NCI-H748 treated with DMSO at 0.1 percent for 48 hours (cell line): ENCODE measurements around the gene ZFP36.

ENCODE experiments used
- DNase-seq: peaks from one replicate; lab custom pipeline; 2025; lab: John Stamatoyannopoulos, UW

The ZFP36 gene

DNA sequence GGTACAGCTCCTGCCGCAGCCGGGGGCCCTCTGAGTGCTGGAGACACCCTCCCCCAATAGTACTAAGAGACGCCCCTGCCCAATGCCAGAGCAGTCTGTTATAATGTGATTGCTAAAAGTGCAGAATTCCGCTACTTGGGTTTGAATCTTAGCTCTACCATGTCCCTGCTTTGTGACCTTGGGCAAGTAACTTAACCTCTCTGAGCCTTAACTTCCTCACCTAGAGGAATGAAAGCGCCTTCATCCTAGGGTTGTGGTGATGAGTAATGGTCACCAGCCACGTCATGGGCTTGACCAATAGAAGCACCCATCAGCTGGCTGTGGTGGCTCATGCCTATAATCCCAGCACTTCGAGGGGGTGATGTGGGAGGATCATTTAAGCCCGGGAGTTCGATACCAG lies 12.4 kb downstream of the ZFP36 start:
- no peak for DNase-seq

DNA sequence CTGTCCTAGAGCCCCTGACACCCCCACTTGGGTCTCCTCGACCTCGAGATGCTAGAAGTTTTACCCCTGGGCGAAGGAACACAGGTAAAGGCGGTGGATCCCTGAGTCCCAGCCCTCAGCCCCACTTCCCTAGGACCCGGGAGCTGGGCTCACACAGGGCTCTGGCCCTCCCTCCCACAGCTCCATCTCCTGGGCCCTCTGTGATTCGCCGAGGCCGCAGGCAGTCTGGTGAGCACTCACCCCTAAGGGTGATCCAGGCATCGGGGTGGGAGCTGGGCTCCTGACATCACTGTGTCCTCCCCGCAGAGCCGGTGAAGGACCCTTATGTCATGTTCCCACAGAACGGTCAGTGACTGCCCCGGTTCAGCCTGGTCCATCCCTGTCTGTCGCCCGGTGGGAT lies 14.1 kb downstream of the ZFP36 start:
- DNase-seq = no peak

DNA sequence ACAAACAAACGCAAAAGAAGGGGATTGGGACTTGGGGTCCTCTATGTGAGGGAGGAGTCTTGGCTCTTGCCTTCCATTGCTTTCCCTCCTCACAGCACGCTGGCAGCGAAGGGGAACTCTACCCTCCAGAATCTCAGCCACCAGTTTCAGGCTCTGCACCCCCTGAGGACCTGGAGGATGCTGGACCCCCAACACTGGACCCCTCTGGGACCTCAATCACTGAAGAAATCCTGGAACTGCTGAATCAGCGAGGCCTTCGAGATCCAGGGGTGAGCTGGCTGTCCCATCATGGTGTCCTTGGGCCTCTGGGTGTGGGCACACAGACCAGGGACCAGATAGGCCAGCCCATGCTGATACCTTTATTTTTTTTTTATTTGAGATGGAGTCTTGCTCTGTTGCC lies 15.4 kb downstream of the ZFP36 start:
- no peak for DNase-seq

DNA sequence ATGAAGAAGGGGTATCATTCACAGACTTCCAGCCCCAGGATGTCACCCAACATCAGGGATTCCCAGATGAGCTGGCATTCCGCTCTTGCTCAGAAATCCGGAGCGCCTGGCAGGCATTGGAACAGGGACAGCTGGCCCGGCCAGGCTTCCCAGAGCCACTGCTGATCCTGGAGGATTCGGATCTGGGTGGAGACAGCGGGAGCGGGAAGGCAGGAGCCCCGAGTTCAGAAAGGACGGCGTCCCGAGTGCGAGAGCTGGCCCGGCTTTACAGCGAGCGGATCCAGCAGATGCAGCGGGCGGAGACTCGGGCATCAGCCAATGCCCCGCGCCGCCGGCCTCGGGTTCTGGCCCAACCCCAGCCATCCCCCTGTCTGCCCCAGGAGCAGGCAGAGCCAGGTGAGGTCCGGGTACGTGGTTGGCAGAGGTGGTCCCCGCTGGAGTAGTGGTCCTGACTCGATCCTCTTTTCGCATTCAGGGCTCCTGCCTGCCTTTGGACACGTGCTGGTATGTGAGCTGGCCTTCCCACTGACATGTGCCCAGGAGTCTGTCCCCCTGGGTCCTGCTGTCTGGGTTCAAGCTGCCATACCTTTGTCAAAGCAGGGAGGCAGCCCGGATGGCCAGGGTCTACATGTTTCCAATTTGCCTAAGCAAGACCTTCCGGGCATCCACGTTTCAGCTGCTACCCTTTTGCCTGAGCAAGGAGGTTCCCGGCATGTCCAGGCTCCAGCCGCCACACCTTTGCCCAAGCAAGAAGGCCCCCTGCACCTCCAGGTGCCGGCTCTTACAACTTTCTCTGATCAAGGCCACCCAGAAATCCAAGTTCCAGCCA lies 16.8 kb downstream of the ZFP36 start:
- no peak for DNase-seq

DNA sequence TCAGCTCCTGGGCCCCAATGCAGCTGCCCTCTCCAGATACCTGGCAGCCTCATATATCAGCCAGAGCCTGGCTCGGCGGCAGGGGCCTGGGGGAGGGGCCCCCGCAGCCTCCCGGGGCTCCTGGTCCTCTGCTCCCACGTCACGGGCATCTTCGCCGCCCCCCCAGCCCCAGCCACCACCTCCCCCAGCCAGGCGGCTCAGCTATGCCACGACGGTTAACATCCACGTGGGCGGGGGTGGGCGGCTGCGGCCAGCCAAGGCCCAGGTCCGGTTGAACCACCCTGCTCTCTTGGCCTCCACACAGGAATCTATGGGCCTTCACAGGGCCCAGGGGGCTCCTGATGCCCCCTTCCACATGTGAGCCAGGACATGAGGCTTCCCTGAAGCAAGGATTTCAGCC lies 18.3 kb downstream of the ZFP36 start:
- DNase-seq = no peak

DNA sequence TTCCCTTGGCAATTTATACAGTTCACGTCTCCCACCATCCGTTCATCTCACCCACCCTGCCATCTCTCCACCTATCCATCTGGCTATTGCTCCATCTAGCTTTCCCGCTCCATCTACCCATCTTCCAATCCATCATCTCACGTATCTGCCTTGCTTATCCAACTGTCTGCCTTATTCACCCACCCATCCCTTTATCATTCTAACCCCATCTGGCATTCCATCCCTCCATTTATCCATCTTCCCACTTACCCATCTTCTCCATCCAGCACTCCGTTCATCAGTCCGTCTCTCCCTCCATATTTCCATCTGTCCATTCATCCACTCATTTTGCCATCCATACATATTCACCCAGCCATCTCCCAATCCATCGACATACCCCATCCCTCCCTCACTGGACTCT lies 19.1 kb downstream of the ZFP36 start:
- DNase-seq = no peak

DNA sequence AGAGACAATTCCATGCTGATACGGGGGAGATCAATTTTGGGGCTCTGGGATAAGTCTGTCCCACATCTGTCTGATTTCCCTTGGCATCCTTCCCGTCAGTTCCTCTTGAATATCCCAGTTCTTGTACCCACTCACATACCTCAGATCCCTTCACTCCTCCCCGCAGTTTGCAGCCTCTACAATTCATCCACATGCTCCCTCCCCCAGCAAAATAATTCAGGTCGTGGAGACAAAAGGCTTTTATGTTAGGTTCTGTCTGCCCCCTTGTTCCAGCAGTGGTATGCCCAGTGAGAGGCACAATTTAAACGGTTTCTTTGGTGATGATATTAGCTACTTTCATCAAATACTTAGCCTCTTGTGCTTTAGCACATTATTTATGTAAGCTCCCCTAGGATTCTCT lies 19.5 kb downstream of the ZFP36 start:
- DNase-seq = no peak

DNA sequence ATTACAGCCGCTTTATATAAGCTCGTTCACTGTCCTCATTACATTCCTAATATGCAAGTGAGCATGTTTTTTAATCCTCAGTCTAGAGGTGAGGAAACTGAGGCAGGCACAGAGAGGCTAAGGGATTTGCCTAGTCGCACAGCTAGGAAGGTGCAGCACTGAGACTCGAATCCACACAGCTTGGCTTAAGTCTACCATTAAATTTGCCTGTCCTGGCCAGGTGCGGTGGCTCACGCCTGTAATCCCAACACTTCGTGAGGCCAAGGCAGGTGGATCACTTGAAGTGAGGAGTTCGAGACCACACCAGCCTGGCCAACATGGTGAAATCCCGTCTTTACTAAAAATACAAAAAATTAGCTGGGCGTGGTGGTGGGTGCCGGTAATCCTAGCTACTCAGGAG lies 21.1 kb downstream of the ZFP36 start:
- no peak for DNase-seq

DNA sequence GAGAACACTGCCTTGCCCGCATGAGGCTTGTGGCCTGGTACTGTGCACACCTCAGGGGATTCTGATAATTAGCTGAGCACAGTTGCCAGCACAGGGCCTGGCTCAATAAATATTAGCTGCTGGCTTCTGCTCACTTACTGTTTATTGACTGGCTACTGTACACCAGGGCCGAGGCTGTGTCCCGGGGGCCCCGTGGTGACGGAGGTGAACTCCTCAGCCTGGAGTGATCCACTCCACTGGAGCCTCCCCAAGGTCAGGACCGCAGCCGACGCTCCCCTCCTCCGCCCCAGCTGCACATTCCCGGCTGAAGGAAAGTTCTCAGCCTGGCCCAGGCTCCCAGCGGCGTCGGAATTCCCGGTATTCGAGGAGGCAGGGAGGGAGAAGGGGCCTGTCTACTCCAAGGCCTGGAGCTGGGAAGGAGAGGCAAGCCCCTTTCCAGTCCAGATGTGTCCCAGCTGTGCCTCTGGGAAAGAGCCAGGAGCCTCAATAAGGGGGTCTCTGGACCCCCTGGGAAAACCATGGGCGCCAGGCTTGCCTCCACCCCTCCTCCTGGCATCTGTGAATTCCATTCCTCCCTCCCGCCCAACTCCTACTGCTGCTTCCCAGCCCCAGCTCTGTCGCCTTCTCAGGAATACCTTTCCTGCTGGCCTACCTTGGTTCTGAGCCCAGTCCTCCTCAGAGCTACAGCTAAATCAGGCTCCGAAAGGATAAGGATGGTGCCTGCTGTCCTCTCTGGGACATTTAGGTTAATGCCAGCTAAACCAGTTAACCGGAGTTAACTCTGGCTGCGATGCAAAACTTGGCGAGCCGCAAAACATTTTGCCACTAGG lies 21.9 kb downstream of the ZFP36 start:
- no peak for DNase-seq

DNA sequence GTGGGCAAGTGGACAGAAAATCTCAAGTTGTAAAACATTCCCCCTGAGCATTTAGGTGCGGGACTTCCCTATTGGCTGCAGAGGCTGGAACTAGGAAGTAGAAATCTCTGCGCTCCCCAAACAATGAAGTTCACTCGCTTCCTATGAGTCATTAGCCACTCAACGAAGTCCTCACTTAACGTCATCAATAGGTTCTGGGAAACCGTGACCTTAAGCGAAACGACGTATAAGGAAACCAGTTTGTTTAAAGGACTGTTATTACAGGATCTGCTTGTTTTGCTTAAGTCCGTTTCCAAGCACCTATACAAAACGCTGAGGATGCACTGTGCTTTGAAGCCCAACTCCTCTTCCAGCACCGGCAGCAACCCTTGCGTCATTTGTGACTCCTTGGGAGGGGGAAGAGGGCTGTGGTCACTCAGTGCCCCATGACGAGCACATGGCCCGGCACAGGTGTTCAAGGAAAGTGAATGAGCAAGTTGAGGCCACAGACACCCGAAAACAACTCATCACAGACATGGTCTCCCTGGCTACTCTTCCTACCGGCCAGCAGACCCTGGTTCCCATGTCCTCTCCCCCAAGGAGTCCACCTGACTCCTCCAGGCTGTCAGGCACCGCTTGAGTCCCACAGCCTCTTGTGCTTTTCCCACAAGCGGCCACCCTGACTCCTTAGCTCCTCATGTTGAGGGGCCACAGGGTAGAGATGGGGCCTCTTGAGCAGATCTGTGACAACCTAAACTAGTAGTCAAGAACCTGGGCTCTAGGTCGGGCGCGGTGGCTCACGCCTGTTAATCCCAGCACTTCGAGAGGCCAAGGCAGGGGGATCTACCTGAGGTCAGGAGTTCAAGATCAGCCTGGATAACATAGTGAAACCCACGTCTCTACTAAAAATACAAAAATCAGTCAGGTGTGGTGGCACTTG lies 24.3 kb downstream of the ZFP36 start:
- no peak for DNase-seq

DNA sequence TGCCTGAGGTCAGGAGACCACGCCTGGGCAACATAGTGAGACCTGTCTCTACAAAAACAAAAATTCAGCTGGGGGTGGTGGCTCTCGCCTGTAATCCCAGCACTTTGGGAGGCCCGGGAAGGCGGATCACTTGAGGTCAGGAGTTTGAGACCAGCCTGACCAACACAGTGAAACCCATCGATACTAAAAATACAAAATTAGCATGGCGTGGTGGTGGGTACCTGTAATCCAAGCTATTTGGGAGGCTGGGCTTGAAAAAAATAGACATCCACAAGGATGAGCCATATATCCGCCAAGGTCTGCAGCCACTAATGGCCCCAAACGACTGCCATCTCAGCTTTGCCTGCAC lies 26.0 kb downstream of the ZFP36 start:
- no peak for DNase-seq

DNA sequence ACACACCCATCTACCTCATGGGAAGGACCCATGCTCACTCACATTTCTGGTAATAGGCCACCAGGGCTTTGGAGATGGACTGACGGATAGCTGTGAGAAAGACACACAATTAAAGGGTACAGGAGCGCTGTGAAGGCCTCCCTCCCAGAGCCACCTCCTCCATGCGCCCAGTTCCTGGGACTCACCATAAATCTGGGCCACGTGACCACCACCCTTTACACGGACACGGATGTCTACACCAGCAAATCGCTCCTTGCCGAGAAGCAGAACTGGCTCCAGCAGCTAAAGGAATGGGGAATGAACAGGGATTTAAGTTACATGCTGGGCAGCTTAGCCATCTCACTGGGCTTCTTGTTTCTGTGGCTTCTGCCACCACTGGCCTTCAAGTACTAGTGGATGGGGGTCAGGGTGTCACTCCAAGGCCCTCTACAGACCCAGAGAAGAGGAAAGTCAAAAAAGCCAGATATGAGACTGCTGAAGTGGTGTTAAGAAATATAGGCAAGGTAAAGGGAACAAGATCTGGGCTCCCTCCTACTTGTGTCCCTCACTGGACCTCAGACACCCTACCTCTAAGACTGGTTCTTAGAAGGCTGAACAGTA lies 26.9 kb downstream of the ZFP36 start:
- DNase-seq = no peak

DNA sequence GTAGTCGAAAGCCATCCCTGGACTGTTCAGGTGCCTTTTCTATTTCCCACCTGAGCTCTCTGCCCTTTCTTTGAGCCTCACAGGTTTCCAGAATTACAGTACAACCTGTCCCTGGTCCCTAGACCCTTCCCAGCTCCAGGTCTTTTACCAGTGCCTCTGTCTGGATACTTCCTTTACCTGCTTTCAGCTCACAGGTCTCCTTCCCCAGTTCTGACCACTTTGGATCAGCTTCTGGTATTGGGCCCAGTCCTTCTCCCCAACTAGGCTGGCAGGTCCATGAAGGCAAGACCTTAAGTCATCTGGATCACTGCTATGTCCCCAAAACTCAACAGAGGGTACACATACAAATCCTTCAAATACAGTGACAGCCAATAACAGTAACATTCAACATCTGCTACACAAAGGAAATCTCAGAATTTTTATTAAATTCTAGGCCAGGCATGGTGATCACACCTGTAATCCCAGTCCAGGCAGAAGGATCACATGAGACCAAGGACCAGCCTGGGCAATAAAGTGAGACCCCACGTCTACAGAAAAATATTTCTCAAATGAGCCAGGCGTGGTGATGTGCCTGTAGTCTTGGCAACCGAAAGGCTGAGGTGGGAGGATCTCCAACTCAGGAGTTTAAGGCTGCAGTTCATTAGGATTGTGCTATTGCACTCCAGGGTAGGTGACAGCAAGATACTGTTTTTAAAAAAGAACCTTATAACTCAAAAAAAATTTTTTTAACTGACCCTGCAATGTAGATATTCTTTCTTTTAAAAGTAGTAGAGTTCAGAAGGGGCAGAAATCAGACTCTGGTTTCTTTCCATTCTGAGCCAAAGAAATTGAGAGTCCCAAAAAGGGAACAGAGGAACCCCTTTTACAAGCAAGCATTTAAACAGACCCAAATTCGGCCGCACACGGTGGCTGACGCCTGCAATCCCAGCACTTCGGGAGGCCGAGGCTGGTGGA lies 27.8 kb downstream of the ZFP36 start:
- DNase-seq = no peak

DNA sequence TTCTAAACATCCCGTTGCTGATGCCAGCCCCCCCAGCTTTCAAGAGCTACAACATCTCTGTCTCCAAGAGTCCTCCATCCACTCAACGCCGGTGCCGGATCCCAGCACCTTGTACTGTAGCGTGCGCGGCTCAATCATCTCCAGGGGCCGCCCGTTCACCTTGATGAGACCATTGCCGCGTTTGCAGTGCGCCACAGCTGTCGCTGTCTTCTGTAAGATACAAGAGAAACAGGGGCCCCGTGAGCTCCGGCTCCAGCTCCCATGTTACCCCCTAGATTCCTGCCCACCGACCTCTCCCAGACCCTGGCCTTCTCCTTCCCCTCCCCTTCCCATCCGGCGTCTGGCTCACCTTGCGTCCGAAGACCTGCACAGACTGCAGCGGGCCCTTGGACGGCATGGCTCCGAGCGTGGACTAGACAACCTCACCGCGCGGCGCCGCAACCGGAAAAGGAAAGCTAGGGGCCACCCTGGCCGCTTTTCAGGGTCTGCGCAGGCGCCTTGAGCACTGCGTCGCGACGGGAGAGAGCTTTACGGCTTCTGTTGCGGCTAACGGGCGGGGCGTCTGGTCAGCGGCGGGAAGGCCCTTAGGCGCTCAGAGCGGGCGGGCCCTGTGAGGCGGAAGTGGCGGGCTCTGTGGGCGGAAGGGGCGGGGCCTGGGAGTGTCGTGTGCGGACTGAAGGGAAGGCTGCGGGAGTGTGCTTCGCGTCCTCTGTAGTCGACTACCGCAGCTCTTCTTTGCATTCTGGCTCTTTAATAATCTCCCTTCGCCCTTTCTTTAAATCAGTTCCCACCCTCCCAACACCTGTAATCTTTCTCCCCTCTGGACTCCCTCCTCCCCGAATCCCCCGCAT lies 29.1 kb downstream of the ZFP36 start, which contains the start of gene RPS16:
Gene RPS16, minus strand, starts transcription at position 451 of the 851 bp plus-strand sequence. Its CDS starts 54 bp downstream, at position 397.
- DNase-seq = peak; percentile 99

DNA sequence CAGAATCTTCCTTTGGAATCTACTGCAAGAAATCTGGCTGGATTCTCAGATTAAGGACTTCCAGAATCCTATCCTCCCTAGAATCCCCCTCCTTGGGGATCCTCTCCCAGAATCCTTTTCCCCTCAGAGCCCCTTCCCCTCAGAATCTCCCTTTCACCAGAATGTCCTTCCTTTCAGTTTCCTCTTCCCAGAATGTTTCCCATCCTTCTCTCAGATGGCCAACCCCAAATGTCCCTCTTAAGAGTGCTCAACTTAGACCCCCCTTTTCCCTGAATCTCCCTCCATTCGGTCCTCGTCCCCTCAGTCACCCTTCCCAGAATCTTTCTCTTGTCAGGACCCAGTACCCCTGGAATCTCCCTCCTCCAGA lies 29.7 kb downstream of the ZFP36 start:
- DNase-seq = no peak

DNA sequence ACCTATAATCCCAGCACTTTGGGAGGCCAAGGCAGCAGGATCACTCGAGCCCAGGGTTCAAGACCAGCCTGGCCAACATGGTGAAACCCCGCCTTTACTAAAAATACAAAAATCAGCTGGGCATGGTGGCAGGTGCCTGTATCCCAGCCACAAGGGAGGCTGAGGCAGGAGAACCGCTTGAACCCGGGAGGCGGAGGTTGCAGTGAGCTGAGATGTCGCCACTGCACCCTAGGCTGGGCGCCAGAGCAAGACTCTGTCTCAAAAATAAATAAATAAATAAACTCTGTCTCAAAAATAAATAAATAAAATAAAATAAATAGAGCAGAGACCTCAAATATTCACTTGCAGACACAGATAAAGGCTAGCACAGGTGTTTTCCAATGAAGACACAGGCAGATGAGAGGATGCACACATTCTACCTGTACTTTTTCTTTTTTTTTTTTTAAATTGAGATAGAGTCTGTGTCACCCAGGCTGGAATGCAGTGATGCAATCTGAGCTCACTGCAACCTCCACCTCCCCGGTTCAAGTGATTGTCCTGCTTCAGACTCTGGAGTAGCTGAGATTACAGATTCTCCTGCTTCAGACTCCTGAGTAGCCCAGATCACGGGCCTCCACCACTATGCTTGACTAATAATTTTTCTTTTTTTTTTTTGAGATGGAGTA lies 31.8 kb downstream of the ZFP36 start:
- no peak for DNase-seq

DNA sequence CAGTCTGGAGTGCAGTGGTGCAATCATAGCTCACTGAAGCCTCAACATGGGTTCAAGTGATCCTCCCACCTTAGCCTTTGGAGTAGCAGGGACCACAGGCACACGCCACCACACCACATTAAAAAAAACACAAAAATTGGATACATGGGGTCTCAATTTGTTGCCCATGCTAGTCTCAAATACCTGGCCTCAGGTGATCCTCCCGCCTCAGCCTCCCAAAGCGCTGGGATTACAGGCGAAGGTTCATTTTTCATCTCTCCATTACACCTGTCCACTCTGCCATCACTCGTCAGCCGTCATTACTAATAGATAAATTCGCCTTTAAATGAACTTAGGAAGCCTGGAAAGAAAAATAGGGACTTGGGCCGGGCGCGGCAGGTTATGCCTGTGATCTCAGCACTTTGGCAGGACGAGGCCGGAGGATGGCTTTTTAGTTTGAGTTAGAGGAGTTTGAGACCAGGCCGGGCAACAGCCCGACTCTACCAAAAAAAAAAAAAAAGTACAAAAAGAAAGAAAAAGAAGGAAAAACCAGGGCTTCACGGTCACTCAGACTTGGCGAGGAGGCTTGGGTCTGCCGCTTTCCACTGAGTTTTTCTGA lies 38.0 kb downstream of the ZFP36 start:
- no peak for DNase-seq

DNA sequence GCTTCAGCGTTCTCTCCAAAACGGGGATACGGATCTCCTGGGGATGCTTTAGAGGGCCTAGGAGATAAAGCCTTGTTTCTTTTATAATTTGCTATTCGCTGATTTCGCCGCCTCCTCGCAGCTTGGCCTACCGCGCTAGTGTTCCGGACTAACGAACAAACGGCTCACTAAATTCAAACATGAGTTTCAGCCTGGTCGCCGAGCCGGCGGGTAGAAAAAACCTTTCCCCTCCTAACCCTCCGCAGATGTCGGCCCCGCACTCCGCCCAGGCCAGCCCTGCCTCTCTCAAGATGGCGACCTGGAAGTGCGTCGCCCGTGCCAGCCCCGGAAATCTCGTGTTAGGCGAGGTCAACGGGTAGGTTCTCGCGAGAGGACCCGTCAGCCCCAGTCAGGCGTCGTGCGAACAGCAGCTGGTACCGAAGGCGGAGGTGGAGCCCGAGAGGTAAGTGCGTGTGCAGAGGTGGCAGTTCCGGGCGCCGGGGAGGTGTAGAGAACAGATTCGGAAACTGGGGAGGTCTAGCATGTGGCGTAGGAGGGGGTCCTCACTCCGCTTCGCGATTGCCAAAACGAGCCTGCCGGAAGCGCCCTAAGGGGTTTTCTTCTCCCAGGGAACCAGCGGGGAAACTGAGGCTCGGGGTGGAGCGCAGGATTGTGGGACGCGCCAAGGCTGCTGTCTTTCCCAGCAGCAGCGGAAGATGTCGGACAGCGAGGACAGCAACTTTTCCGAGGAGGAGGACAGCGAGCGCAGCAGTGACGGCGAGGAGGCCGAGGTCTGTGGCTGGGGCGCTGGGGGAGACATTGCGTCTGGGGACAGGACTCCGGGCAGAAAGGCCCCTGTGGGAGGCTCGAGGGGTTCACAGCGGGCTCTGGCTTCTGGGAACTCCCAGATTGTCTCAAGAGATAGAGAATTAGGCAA lies 38.8 kb downstream of the ZFP36 start, which contains the start of gene SUPT5H:
Gene SUPT5H, plus strand, starts transcription at position 387 of the 916 bp plus-strand sequence. Its CDS starts 309 bp downstream, at position 696.
- peak; percentile 93 for DNase-seq
